RCC 7860 (cell line): Measurements from ENCODE around the gene EXOC4.
"Not testable (repeated sequence)": the region's sequence is repeated elsewhere in the genome, so short reads cannot be mapped to it uniquely, and the experiment has no call there.

Experiments used
- DNase-seq: peaks from one replicate; pipeline ENCODE4 v3.0.0-alpha.2; 2015; ENCODE audit warnings: low spot score
- FAIRE-seq: peaks from 2 replicates; lab custom pipeline; 2012; peaks lifted over from hg19 to GRCh38; lab: Jason Lieb, UNC

Gene EXOC4

GRCh38 chr7:133770863-133771492, 518.1 kb downstream of the EXOC4 start:
- peak; percentile 69 for DNase-seq
- FAIRE-seq = peak; percentile 89

- no peak for FAIRE-seq
These were observed 519.0 kb downstream of the EXOC4 start for GRCh38 chr7:133771788-133772419.

GRCh38 chr7:133773601-133774000, 520.7 kb downstream of the EXOC4 start:
- DNase-seq (no peak), FAIRE-seq (no peak)

More at GRCh38 chr7:133771788-133772419, 519.0 kb downstream of the EXOC4 start:
- no peak for DNase-seq

GRCh38 chr7:133775201-133775600, 522.3 kb downstream of the EXOC4 start:
- FAIRE-seq (no peak), DNase-seq (no peak)

- DNase-seq (no peak), FAIRE-seq (no peak)
These were observed 523.4 kb downstream of the EXOC4 start for GRCh38 chr7:133776266-133776665.

GRCh38 chr7:133777701-133778100, 524.8 kb downstream of the EXOC4 start:
- DNase-seq (no peak), FAIRE-seq (no peak)

- peak; percentile 23 for DNase-seq
- FAIRE-seq = peak; percentile 43
These were observed 525.6 kb downstream of the EXOC4 start for GRCh38 chr7:133778472-133778871.

GRCh38 chr7:133779538-133779937, 526.7 kb downstream of the EXOC4 start:
- FAIRE-seq, DNase-seq: not testable (repeated sequence)

- FAIRE-seq (no peak), DNase-seq (no peak)
These were observed 528.0 kb downstream of the EXOC4 start for GRCh38 chr7:133780912-133781311.

- no peak for DNase-seq
- no peak for FAIRE-seq
These were observed 528.7 kb downstream of the EXOC4 start for GRCh38 chr7:133781486-133782090.

- DNase-seq (no peak), FAIRE-seq (no peak)
These were observed 529.6 kb downstream of the EXOC4 start for GRCh38 chr7:133782470-133782869.

GRCh38 chr7:133783276-133783675, 530.4 kb downstream of the EXOC4 start:
- FAIRE-seq (no peak), DNase-seq (no peak)

GRCh38 chr7:133784486-133785001, 531.7 kb downstream of the EXOC4 start:
- no peak for FAIRE-seq

GRCh38 chr7:133786401-133786937, 533.6 kb downstream of the EXOC4 start:
- no peak for DNase-seq
- FAIRE-seq = no peak

More at GRCh38 chr7:133784486-133785001, 531.7 kb downstream of the EXOC4 start:
- no peak for DNase-seq

- FAIRE-seq = peak; percentile 90
- peak; percentile 72 for DNase-seq
These were observed 537.1 kb downstream of the EXOC4 start for GRCh38 chr7:133789974-133790373.

- no peak for DNase-seq
- FAIRE-seq = no peak
These were observed 538.0 kb downstream of the EXOC4 start for GRCh38 chr7:133790911-133791310.

- FAIRE-seq (no peak), DNase-seq (no peak)
These were observed 541.6 kb downstream of the EXOC4 start for GRCh38 chr7:133794479-133794878.

- DNase-seq (no peak), FAIRE-seq (no peak)
These were observed 542.3 kb downstream of the EXOC4 start for GRCh38 chr7:133795068-133795665.

- FAIRE-seq = no peak
- no peak for DNase-seq
These were observed 544.2 kb downstream of the EXOC4 start for GRCh38 chr7:133796782-133797745.
